K562 (cell line): ENCODE measurements around the gene UBE3B. TPM values are rescaled to one million over a fixed set of nuclear protein-coding genes. Genes with fewer than 3 reads are reported as not detected.

Experiments used
- ATAC-seq: fragments of 200-7000 bp; cut with Tn5 transposase; 3 replicates; pipeline ENCODE4 v1.9.1; 2020; ENCODE audit warnings: moderate library complexity
- BruUV-seq: library from RNA; stranded (reverse); fragments of 400-500 nt; replicated peaks from 2 replicates; lab custom pipeline; 2021; lab: Mats Ljungman, UMichigan
- CTCF ChIA-PET: fragments of 300-600 bp; formaldehyde crosslinking; extraction: SDS; loops from one replicate; lab custom pipeline; 2021; ENCODE audit warnings: low intra/inter-chr PET ratio; lab: Yijun Ruan, JAX
- POLR2A ChIA-PET: fragments of 300-600, 350-650 bp; sonication (Branson Sonifier 250); formaldehyde crosslinking; extraction: SDS; loops from one replicate; lab custom pipeline; 2021; ENCODE audit warnings: antibody characterized with exemption, inconsistent platforms; lab: Yijun Ruan, JAX
- DNase-seq, 4 experiments: peaks; one replicate each; pipeline versions ENCODE4 v3.0.0 to v3.0.0-alpha.2; 2011 to 2018; ENCODE audit warnings: low spot score in 3 of 4, mixed read lengths in 3 of 4; ENCODE audit errors: extremely low read depth in 1 of 4
- FAIRE-seq: peaks from 2 replicates; lab custom pipeline; 2011; peaks lifted over from hg19 to GRCh38; lab: Jason Lieb, UNC
- H2AFZ ChIP-seq: 2 replicates; pipeline ENCODE4 v1.6.0; 2011; ENCODE audit warnings: low read depth, low read length, control low read depth, inconsistent platforms
- H3K27ac ChIP-seq: fragments of 200-600 bp; 3 replicates; pipeline ENCODE4 v1.8.0; 2011; ENCODE audit warnings: low read depth, mild to moderate bottlenecking, control low read depth, inconsistent platforms, low read length, moderate library complexity, mixed read lengths; ENCODE audit errors: extremely low read depth
- H3K27me3 ChIP-seq, 2 experiments: fragments of 300-600 bp in 1 of 2; 2 replicates in 1 of 2; 3 replicates in 1 of 2; pipeline versions ENCODE4 v1.6.0 to v1.8.0; 2011; ENCODE audit warnings: inconsistent platforms in 2 of 2, low read length in 2 of 2, mild to moderate bottlenecking in 1 of 2, mixed read lengths in 1 of 2, moderate library complexity in 1 of 2; ENCODE audit not compliant: control insufficient read depth in 2 of 2, insufficient read depth in 2 of 2
- H3K36me3 ChIP-seq: fragments of 300-600 bp; 3 replicates; pipeline ENCODE4 v1.8.0; 2011; ENCODE audit warnings: mild to moderate bottlenecking, low read length, inconsistent platforms; ENCODE audit not compliant: control insufficient read depth, insufficient read depth
- H3K4me1 ChIP-seq, 2 experiments: fragments of 200-600 bp in 1 of 2; replicated peaks in 1 of 2; 2 replicates in 1 of 2; 3 replicates in 1 of 2; pipeline versions ENCODE4 v1.5.1 to v1.8.0; 2011; ENCODE audit warnings: inconsistent platforms in 2 of 2, low read length in 2 of 2, mild to moderate bottlenecking in 1 of 2, mixed read lengths in 1 of 2, moderate library complexity in 1 of 2; ENCODE audit not compliant: control insufficient read depth in 2 of 2, insufficient read depth in 2 of 2
- H3K4me2 ChIP-seq: 2 replicates; pipeline ENCODE4 v1.6.1; 2011; ENCODE audit warnings: low read length, control low read depth, inconsistent platforms, mixed read lengths; ENCODE audit not compliant: insufficient read depth
- H3K4me3 ChIP-seq: fragments of 200-600 bp; sonication (generic), shearing (Covaris generic); 2 replicates; pipeline ENCODE4 v1.5.1; 2016; ENCODE audit warnings: control low read depth, inconsistent platforms
- H3K79me2 ChIP-seq: fragments of 200-600 bp; 3 replicates; pipeline ENCODE4 v1.8.0; 2011; ENCODE audit warnings: low read length, inconsistent platforms; ENCODE audit not compliant: control insufficient read depth, insufficient read depth
- H3K9ac ChIP-seq, 2 experiments: 2 replicates each; pipeline versions ENCODE4 v1.6.0 to v1.6.1; 2011; ENCODE audit warnings: low read depth in 2 of 2, low read length in 2 of 2, control low read depth in 1 of 2, inconsistent platforms in 1 of 2, mild to moderate bottlenecking in 1 of 2, mixed read lengths in 1 of 2; ENCODE audit not compliant: insufficient read depth in 1 of 2
- H3K9me1 ChIP-seq: one replicate; pipeline ENCODE4 v1.6.0; 2011; ENCODE audit warnings: inconsistent platforms, mild to moderate bottlenecking, low read length, moderate library complexity; ENCODE audit not compliant: control insufficient read depth, insufficient read depth
- H3K9me3 ChIP-seq: replicated peaks from 2 replicates; pipeline ENCODE4 v1.5.1; 2011; ENCODE audit warnings: low read depth, low read length, inconsistent platforms; ENCODE audit not compliant: control insufficient read depth, insufficient read depth
- H4K20me1 ChIP-seq: replicated peaks from 2 replicates; pipeline ENCODE4 v1.6.1; 2011; ENCODE audit warnings: low read length, inconsistent platforms, mixed read lengths; ENCODE audit not compliant: control insufficient read depth, insufficient read depth
- BHLHE40 ChIP-seq: IDR thresholded peaks from 2 replicates; pipeline ENCODE4 v1.6.1; 2011; ENCODE audit warnings: low read length, improper control_type of control experiment
- CBFA2T2 ChIP-seq: fragments of 450-650 bp; conservative IDR thresholded peaks from 2 replicates; pipeline ENCODE4 v1.6.1; 2017; ENCODE audit warnings: mild to moderate bottlenecking
- CCAR2 ChIP-seq: fragments of 200-400 bp; formaldehyde crosslinking; IDR thresholded peaks from 2 replicates; pipeline ENCODE4 v1.6.1; 2017; ENCODE audit warnings: mild to moderate bottlenecking, low read depth, low read length
- EP400 ChIP-seq: fragments of 450-650 bp; IDR thresholded peaks from 2 replicates; pipeline ENCODE4 v1.6.1; 2017; ENCODE audit warnings: antibody characterized with exemption, mild to moderate bottlenecking, moderate library complexity
- ETV1 ChIP-seq: fragments of 450-650 bp; conservative IDR thresholded peaks from 2 replicates; pipeline ENCODE4 v1.6.1; 2016; ENCODE audit warnings: missing genetic modification characterization, control low read depth, low read depth, missing compliant biosample characterization
- FOXK2 ChIP-seq, 2 experiments: fragments of 450-650 bp; IDR thresholded peaks in 1 of 2; conservative IDR thresholded peaks in 1 of 2; 2 replicates each; pipeline ENCODE4 v1.6.1; 2016; ENCODE audit warnings: low read depth in 2 of 2, mild to moderate bottlenecking in 1 of 2
- HDAC8 ChIP-seq: fragments of 450-650 bp; IDR thresholded peaks from 2 replicates; pipeline ENCODE4 v1.6.1; 2016; ENCODE audit warnings: mild to moderate bottlenecking, missing genetic modification characterization, moderate library complexity, missing compliant biosample characterization
- MAFG ChIP-seq: fragments of 450-650 bp; conservative IDR thresholded peaks from 2 replicates; pipeline ENCODE4 v1.6.1; 2016; ENCODE audit warnings: missing genetic modification characterization, missing compliant biosample characterization
- MECOM ChIP-seq: fragments of 250-450 bp; sonication (Bioruptor Pico); IDR thresholded peaks from 2 replicates; pipeline ENCODE4 v1.8.0; 2022; ENCODE audit warnings: inconsistent platforms
- RUNX1 ChIP-seq: sonication (generic); IDR thresholded peaks from 2 replicates; pipeline ENCODE4 v1.6.1; 2016; ENCODE audit warnings: antibody characterized with exemption, low read depth
- TGIF2 ChIP-seq: sonication (generic); formaldehyde crosslinking; IDR thresholded peaks from 2 replicates; pipeline ENCODE4 v1.8.1; 2022; ENCODE audit warnings: mild to moderate bottlenecking, missing genetic modification reagents, moderate library complexity
- ZNF197 ChIP-seq: fragments of 200-800 bp; sonication (Bioruptor generic); IDR thresholded peaks from 2 replicates; pipeline ENCODE4 v1.6.1; 2016; ENCODE audit warnings: low read depth, missing genetic modification characterization, missing compliant biosample characterization
- ZNF274 ChIP-seq: IDR thresholded peaks from 2 replicates; pipeline ENCODE4 v1.6.1; 2011; ENCODE audit warnings: low read depth, mild to moderate bottlenecking, low read length, moderate library complexity, borderline replicate concordance
- WGBS: fragments of 100-300 bp; shearing (Covaris generic); methylation state at CpG from one replicate; pipeline ENCODE4 v1.1.6; 2016; ENCODE audit warnings: low coverage, mixed read lengths; ENCODE audit not compliant: insufficient coverage; ENCODE audit errors: missing lambda C conversion rate; 5-methylcytosine and 5-hydroxymethylcytosine counted together
- in situ Hi-C: fragments of 300-500 bp; cut with MboI; formaldehyde crosslinking; loops from 4 replicates; pipeline ENCODE4 v1.15.0; 2018; ENCODE audit warnings: inconsistent platforms, mixed read lengths
- intact Hi-C: fragments of 100-400 bp; cut with micrococcal nuclease; formaldehyde crosslinking; loops from 2 replicates; pipeline ENCODE4 v1.14.2; 2022
- polyA plus RNA-seq, 8 experiments: library from polyadenylated mRNA; depleted of rRNA in 4 of 8; stranded (reverse) in 5 of 8; unstranded in 3 of 8; fragments of >200 nt; fragmentation: Nextera tagmentation in 2 of 8; fragmentation: Illumina TruSeq in 1 of 8; extraction: Ambion mirVana in 2 of 8; extraction: Trizol in 1 of 8; gene quantifications; 2 replicates each; pipeline versions ENCODE4 v1.2.1 to v1.2.3, GENCODE V29; 2011 to 2014; ENCODE audit warnings: inconsistent platforms in 1 of 8, missing spikeins in 1 of 8
- total RNA-seq, 7 experiments: library from RNA; depleted of rRNA in 6 of 7; stranded (reverse); fragments of >200 nt in 6 of 7; fragmentation: Illumina TruSeq in 2 of 7; extraction: Trizol in 2 of 7; gene quantifications; 2 replicates each; pipeline versions ENCODE4 v1.2.1 to v1.2.3, GENCODE V29; 2011 to 2021; ENCODE audit warnings: low replicate concordance in 1 of 7
- TF ChIP-seq, protein P1 (sequence below): fragments of 450-650 bp; IDR thresholded peaks from 2 replicates; pipeline ENCODE4 v1.6.1; 2014; ENCODE audit warnings: low read depth, mild to moderate bottlenecking, moderate library complexity, borderline replicate concordance
- TF ChIP-seq, protein P2 (sequence below): fragments of 450-650 bp; formaldehyde crosslinking; IDR thresholded peaks from 2 replicates; pipeline ENCODE4 v1.4.0; 2020; ENCODE audit warnings: mild to moderate bottlenecking, moderate library complexity
- TF ChIP-seq, protein P3 (sequence below): sonication (generic); formaldehyde crosslinking; IDR thresholded peaks from 2 replicates; pipeline ENCODE4 v1.8.0; 2022; ENCODE audit warnings: missing genetic modification reagents, mild to moderate bottlenecking, borderline replicate concordance

UBE3B gene
- total and polyA plus RNA-seq, 9 of the 15 experiments (the other 6 are each of a cell fraction or from before 2014, with no cell fraction given) = 7.6 to 23.6 (median 15.5) TPM

DNA sequence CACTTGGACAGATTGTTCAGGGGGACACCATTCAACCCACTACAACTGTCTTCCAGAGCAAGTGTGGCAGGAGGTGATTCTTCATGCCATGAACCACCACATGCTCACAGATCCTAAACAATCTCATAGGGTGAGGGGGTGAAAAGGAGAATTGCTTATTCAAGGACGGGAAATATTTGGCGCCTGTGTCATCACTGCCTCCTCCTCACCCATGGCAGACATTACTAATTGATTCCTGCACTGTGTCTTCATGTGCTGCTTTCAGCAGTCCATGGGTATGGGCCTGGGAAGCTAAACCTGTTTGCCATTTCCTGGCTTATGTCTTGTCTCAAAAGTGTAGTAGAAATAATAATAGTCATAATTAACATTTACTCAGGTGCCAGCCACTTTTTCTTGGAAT, 64.6 kb downstream of the UBE3B start (continued):
- TF ChIP-seq, protein P1, sequence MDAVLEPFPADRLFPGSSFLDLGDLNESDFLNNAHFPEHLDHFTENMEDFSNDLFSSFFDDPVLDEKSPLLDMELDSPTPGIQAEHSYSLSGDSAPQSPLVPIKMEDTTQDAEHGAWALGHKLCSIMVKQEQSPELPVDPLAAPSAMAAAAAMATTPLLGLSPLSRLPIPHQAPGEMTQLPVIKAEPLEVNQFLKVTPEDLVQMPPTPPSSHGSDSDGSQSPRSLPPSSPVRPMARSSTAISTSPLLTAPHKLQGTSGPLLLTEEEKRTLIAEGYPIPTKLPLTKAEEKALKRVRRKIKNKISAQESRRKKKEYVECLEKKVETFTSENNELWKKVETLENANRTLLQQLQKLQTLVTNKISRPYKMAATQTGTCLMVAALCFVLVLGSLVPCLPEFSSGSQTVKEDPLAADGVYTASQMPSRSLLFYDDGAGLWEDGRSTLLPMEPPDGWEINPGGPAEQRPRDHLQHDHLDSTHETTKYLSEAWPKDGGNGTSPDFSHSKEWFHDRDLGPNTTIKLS = no peak
- no peak for TF ChIP-seq ZNF197 (CRISPR knock-in tag)
- no peak for TF ChIP-seq MAFG
- TF ChIP-seq RUNX1 = no peak
- TF ChIP-seq, protein P2, sequence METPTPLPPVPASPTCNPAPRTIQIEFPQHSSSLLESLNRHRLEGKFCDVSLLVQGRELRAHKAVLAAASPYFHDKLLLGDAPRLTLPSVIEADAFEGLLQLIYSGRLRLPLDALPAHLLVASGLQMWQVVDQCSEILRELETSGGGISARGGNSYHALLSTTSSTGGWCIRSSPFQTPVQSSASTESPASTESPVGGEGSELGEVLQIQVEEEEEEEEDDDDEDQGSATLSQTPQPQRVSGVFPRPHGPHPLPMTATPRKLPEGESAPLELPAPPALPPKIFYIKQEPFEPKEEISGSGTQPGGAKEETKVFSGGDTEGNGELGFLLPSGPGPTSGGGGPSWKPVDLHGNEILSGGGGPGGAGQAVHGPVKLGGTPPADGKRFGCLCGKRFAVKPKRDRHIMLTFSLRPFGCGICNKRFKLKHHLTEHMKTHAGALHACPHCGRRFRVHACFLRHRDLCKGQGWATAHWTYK (CRISPR knock-in tag) = no peak
- no peak for TF ChIP-seq BHLHE40

DNA sequence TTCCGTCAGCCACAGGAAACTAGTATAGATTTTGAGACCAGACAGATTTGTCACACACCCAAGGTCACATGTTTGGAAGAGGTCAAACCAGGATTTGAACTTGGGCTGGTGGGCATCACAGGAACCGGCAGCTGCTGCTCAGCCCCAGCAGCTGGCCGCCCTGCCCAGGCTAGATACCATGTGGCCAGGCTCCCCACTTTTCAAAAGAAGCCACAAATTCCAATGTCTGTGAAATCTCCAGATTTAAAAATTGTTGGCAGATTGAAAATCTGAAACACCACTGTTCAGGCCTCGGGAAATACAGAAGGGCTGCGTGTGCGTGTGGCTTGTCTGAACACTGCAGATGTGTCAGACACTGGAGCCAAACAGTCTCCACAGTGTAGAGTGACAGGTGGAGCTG, 65.4 kb downstream of the UBE3B start:
- Histone ChIP-seq H3K9me1 (no peaks in the 10 kb centered on the region), H3K4me3 (no peak overlapping the region), H3K9me3 (peaks cover 3% of the 10 kb centered on the region; the same call in 1 of the 2 replicates), H3K4me1 (no peaks in the 10 kb centered on the region; a peak in 2 of 5 replicates), H2AFZ (no peak overlapping the region), H3K36me3 (no peaks in the 10 kb centered on the region), H4K20me1 (peaks cover 8% of the 10 kb centered on the region; the same call in 1 of the 2 replicates), H3K27me3 (peaks cover 52 to 99% of the 10 kb centered on the region in 2 experiments), H3K9ac (no peak overlapping the region), H3K79me2 (no peaks in the 10 kb centered on the region), H3K4me2 (no peak overlapping the region), H3K27ac (no peak overlapping the region)
- in situ Hi-C loops = no loop called here
- DNase-seq (no peak), ATAC-seq (no peak), FAIRE-seq (no peak)
- intact Hi-C loops = no loop called here
- 13% methylated on average over 6 of the region's 6 CpGs for WGBS
- no TSS peak for BruUV-seq
- POLR2A ChIA-PET = interaction anchor here (0.6 kb wide), 1 partner anchor 9 kb away, joined by 4 read pairs; no protein-coding TSS in a partner anchor
- CTCF ChIA-PET = no interaction called here
- TF ChIP-seq TGIF2 (no peak), CCAR2 (no peak), HDAC8 (no peak), ZNF274 (no peak), EP400 (no peak), MECOM (CRISPR knock-in tag) (no peak), CBFA2T2 (no peak), ETV1 (tag) (no peak), FOXK2 (conservative IDR thresholded peaks at IDR 0.05 in 1 of 2, IDR thresholded peaks at IDR 0.05 in 1 of 2; ENCODE audit: low read depth in 2 of 2) (no peak)
- TF ChIP-seq, protein P3, sequence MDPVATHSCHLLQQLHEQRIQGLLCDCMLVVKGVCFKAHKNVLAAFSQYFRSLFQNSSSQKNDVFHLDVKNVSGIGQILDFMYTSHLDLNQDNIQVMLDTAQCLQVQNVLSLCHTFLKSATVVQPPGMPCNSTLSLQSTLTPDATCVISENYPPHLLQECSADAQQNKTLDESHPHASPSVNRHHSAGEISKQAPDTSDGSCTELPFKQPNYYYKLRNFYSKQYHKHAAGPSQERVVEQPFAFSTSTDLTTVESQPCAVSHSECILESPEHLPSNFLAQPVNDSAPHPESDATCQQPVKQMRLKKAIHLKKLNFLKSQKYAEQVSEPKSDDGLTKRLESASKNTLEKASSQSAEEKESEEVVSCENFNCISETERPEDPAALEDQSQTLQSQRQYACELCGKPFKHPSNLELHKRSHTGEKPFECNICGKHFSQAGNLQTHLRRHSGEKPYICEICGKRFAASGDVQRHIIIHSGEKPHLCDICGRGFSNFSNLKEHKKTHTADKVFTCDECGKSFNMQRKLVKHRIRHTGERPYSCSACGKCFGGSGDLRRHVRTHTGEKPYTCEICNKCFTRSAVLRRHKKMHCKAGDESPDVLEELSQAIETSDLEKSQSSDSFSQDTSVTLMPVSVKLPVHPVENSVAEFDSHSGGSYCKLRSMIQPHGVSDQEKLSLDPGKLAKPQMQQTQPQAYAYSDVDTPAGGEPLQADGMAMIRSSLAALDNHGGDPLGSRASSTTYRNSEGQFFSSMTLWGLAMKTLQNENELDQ (CRISPR knock-in tag) = no peak
